HL-60/S4 (cell line): ENCODE results near the gene ECHS1.
"Not testable (repeated sequence)": the region's sequence is repeated elsewhere in the genome, so short reads cannot be mapped to it uniquely, and the experiment has no call there.

Source experiments
- in situ Hi-C: fragments of 300-500 bp; cut with MboI; formaldehyde crosslinking; loops from 2 replicates; pipeline ENCODE4 v1.14.3; 2022; ENCODE audit warnings: low sequenced_read_pairs

ECHS1 gene

GRCh38 chr10:133400624-133401424, 27.7 kb upstream of the ECHS1 start:
- in situ Hi-C loops = no loop called here

GRCh38 chr10:133399123-133399601, 26.0 kb upstream of the ECHS1 start:
- in situ Hi-C loops = no loop called here

GRCh38 chr10:133397938-133398337, 24.8 kb upstream of the ECHS1 start:
- in situ Hi-C loops = no loop called here

- in situ Hi-C loops = no loop called here
Measured at GRCh38 chr10:133396035-133396624, 23.0 kb upstream of the ECHS1 start.

GRCh38 chr10:133394801-133395221, 21.7 kb upstream of the ECHS1 start:
- in situ Hi-C loops = no loop called here

- in situ Hi-C loops = no loop called here
Measured at GRCh38 chr10:133394064-133394663, 21.0 kb upstream of the ECHS1 start, which contains the start of gene MTG1. Gene MTG1, plus strand, starts transcription at chr10:133394157. Its CDS starts 64 bp downstream, at chr10:133394221.

- in situ Hi-C loops = no loop called here
Measured at GRCh38 chr10:133393401-133394063, 20.4 kb upstream of the ECHS1 start.

GRCh38 chr10:133391761-133392518, 18.8 kb upstream of the ECHS1 start:
- in situ Hi-C loops = no loop called here

- in situ Hi-C loops = no loop called here
Measured at GRCh38 chr10:133391249-133391635, 18.1 kb upstream of the ECHS1 start.

- in situ Hi-C loops = no loop called here
Measured at GRCh38 chr10:133390597-133391248, 17.6 kb upstream of the ECHS1 start.

GRCh38 chr10:133388973-133389818, 16.0 kb upstream of the ECHS1 start:
- in situ Hi-C loops = no loop called here

- in situ Hi-C loops = no loop called here
Measured at GRCh38 chr10:133388236-133388972, 15.2 kb upstream of the ECHS1 start.

GRCh38 chr10:133386951-133387350, 13.8 kb upstream of the ECHS1 start:
- in situ Hi-C loops = not testable (repeated sequence)

- in situ Hi-C loops = no loop called here
Measured at GRCh38 chr10:133385214-133385613, 12.1 kb upstream of the ECHS1 start.

GRCh38 chr10:133384071-133384470, 10.9 kb upstream of the ECHS1 start:
- in situ Hi-C loops = no loop called here

GRCh38 chr10:133383551-133383950, 10.4 kb upstream of the ECHS1 start:
- in situ Hi-C loops = no loop called here

GRCh38 chr10:133381036-133381435, 7.9 kb upstream of the ECHS1 start:
- in situ Hi-C loops = no loop called here
